ENCODE data around the gene GALP.

DNA sequence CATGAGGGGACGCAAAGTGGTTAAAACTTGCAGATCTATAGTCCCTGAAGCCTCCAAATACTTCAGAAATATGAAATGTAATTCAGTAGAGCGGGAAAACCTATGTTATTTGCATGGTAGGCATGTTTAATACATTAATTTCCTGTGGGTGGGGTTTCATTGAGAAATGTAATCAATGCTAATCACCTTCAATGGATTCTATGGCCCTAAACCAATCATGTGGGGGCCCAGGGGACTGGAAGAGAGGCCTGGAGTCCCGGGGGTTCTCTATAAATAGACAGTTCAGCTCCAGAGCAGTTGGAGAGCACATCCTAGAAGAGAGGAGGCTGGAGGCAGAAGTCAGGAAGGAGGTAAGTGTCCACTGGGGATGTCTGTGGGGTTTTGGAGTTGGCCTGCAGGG is 26.2 kb downstream of the GALP start, which contains the start of gene ZSCAN5C:
- TF ChIP-seq, protein P1, sequence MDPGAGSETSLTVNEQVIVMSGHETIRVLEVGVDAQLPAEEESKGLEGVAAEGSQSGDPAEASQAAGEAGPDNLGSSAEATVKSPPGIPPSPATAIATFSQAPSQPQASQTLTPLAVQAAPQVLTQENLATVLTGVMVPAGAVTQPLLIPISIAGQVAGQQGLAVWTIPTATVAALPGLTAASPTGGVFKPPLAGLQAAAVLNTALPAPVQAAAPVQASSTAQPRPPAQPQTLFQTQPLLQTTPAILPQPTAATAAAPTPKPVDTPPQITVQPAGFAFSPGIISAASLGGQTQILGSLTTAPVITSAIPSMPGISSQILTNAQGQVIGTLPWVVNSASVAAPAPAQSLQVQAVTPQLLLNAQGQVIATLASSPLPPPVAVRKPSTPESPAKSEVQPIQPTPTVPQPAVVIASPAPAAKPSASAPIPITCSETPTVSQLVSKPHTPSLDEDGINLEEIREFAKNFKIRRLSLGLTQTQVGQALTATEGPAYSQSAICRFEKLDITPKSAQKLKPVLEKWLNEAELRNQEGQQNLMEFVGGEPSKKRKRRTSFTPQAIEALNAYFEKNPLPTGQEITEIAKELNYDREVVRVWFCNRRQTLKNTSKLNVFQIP (CRISPR knock-in tag; IDR thresholded peaks at IDR 0.05; ENCODE audit: borderline replicate concordance, low read depth), result no peak
- TF ChIP-seq GLIS3 (CRISPR knock-in tag; IDR thresholded peaks at IDR 0.05) (no peak), ZFP30 (CRISPR knock-in tag; IDR thresholded peaks at IDR 0.05) (no peak), PPARA (CRISPR knock-in tag; IDR thresholded peaks at IDR 0.05; ENCODE audit: borderline replicate concordance) (no peak), ZFP3 (CRISPR knock-in tag; IDR thresholded peaks at IDR 0.05) (no peak), ZNF70 (CRISPR knock-in tag; IDR thresholded peaks at IDR 0.05) (no peak)
- TF ChIP-seq, protein P2, sequence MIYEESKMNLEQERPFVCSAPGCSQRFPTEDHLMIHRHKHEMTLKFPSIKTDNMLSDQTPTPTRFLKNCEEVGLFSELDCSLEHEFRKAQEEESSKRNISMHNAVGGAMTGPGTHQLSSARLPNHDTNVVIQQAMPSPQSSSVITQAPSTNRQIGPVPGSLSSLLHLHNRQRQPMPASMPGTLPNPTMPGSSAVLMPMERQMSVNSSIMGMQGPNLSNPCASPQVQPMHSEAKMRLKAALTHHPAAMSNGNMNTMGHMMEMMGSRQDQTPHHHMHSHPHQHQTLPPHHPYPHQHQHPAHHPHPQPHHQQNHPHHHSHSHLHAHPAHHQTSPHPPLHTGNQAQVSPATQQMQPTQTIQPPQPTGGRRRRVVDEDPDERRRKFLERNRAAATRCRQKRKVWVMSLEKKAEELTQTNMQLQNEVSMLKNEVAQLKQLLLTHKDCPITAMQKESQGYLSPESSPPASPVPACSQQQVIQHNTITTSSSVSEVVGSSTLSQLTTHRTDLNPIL (CRISPR knock-in tag; IDR thresholded peaks at IDR 0.05; ENCODE audit: low read depth), result no peak
- TF ChIP-seq, protein P3, sequence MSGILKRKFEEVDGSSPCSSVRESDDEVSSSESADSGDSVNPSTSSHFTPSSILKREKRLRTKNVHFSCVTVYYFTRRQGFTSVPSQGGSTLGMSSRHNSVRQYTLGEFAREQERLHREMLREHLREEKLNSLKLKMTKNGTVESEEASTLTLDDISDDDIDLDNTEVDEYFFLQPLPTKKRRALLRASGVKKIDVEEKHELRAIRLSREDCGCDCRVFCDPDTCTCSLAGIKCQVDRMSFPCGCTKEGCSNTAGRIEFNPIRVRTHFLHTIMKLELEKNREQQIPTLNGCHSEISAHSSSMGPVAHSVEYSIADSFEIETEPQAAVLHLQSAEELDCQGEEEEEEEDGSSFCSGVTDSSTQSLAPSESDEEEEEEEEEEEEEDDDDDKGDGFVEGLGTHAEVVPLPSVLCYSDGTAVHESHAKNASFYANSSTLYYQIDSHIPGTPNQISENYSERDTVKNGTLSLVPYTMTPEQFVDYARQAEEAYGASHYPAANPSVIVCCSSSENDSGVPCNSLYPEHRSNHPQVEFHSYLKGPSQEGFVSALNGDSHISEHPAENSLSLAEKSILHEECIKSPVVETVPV (CRISPR knock-in tag; IDR thresholded peaks at IDR 0.05), result no peak
